GM19463 (cell line): Measurements from ENCODE around the gene ACADSB.

Source experiments
- ATAC-seq: cut with Tn5 transposase; IDR thresholded peaks from one replicate; pipeline ENCODE4 v1.9.1; 2021; ENCODE audit warnings: mild to moderate bottlenecking, moderate library complexity; ENCODE audit not compliant: unreplicated experiment

The ACADSB gene

DNA sequence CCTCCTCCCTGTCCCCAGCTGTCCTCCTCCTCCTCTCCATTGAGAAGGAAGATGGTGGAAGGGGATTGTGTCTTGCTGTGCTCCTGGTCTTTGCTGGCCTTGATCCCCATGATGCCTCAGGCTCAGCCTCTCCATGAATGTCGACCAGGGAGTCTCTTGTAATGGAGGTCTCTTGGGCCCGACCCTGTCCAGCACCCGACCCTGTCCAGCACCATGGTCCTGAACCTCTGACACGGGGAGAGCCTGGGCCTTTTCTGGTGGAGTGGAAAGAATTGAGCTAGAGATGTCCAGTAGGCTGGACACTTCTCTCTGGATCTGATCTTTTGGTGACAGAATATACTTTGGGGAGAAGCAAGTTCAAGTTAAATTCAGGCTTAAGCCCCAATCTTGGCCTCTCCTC, 84.7 kb downstream of the ACADSB start:
- no peak for ATAC-seq

DNA sequence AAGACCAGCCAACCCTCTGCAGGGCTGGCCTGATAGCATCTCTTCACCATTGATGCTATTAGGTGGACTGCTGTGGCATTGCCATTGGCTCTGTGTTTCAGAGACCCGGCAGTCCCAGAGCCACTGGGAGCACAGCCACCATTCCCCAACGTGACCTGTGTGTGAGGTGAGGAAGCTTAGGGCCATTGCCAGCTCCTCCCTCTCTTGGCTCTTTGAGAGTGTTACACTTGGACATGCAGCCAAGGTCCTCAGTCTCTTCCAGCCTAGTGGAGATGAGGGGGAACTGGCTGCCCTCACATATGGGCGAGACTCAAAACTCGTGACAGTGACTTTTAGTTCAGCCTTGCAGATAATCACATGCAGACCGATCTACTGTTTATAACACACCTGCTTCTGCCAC, 87.6 kb downstream of the ACADSB start:
- no peak for ATAC-seq

DNA sequence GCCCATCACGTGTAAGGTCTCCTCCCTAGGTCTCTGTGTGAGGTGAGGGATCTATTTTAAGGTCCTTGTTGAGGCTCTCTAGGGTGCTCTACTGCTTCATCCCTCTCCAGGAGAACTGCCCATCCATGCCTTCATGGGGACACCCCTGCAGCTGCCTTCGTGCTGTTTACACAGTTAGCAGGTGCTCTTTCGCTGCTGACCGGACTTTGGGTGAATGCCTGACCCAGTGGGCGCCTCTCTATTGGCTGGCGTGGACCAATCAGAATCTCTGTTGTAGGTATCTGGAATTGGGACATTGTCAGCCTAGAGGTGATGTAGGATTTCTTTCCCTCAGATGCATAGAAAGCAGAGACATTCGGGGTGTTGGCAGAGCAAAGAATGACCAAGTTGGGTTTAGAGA, 88.2 kb downstream of the ACADSB start:
- ATAC-seq = no peak

DNA sequence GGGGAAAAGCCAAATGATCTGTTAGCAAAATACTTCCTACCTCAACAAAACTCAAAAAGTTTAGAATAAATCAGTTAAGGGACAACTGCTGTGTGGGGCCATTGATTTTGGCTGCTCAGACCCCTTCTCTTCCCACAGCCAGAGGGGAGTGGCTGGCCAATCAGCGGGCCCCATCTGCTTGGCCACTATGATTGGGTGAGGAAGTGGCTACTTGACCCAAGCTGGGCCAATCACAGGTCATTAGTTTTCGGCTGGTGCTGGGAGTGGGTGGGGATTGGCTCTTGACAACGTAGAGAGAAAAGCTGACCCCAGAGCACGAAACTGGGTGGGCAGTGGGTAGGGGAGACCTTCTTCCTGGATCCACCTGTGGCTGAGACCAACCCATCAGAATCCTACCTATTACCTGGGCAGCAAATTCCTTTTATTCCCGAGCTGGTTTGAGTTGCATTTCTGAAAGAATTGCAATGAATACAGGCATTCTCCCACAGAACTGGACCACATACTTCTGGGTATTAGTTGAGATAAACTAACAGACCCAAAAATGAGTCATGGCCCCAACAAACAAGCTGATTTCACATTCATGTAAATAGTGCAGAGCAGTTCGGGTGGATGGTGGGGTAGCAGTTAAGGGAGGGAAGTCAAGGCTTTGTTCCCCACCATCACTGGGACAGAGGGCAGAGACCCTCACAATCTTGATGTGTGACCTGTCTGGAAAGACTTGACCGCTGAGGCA, 91.4 kb downstream of the ACADSB start:
- ATAC-seq = no peak

DNA sequence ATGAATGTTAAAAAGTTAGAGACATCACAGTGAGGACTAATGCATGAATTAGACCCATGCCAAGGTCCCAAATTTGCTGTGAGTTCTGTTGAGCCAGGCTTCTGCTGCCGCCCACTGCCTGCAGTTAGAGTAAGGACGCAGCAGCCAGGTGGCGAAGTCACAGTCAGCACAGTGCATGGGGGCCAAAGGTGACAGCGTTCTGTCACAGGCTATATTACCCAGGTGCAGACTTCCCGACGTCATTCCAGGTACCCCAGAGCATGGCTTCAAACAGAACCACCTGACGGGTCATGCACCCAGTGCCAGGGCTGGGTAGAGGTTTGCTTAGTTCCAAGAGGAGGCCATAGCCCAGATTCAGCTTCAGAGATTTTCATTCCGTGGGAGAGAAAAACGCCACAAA, 93.1 kb downstream of the ACADSB start:
- ATAC-seq = no peak

DNA sequence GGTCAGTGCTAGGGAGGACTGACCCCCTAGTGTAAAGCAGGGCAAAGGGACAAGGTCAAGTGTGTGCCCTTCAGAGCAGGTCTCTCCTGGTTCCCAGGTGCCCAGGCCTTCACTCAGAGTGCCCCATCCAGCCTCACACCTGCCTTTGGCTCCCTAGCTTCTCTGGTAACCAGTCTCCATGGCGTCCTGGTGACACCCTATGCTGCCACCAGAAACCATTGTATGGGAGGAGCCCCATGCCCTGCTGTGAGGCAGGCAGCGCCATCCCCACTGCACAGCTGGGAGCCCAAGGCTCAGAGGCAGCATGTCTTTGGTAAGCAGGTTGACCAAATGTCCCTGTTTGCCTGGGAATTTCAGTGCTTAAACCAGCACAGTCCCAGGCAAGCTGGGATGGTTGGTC, 93.9 kb downstream of the ACADSB start:
- ATAC-seq = no peak

DNA sequence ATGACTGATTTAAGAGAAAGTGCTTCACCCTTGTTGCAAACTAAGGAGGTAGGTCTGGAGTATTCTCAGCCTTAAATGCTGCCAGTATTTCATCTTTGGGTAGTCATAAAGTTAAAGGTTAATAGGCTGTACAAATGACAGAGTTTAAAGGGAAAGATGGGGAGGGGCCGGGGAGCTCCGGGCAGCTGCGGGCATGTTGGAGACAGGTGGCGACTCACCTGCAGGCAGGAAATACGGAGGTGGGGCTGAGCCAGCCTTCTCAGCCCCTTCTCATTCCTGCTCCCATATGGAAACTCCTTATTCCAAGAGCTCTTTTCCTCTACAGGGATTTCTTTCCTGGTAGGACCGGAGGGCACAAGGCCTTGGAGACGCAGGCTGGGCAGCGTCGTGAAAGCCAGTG, 95.1 kb downstream of the ACADSB start:
- ATAC-seq = no peak
